Measurements from ENCODE around the gene U2AF1L4. TPM values are rescaled to one million over a fixed set of nuclear protein-coding genes. Genes with fewer than 3 reads are reported as not detected.

The U2AF1L4 gene
- total RNA-seq, 2 donors from 2014 or later = 26.2 to 83.4 TPM

GRCh38 chr19:35780717-35781116 is 35.5 kb upstream of the U2AF1L4 start:
- DNase-seq = no peak
- 86 to 90% methylated on average over 3 to 15 of the region's 20 CpGs for WGBS, 2 donors
- no peak for TF ChIP-seq CTCF (IDR thresholded peaks at IDR 0.05)
- TF ChIP-seq POLR2A (IDR thresholded peaks at IDR 0.05) = no peak
- intact Hi-C loops (cut with DNase I) = no loop called here
- Histone ChIP-seq H3K9me3 (no peaks in the 10 kb centered on the region), H3K4me1 (peaks cover 6% of the 10 kb centered on the region), H3K4me3 (no peak overlapping the region), H3K36me3 (replicated peaks in 1 of 2; ENCODE audit: insufficient read depth in 1 of 2, low read depth in 2 of 2) (no peaks in the 10 kb centered on the region), H3K27ac (no peak overlapping the region), H3K27me3 (no peaks in the 10 kb centered on the region)
- no peak for ATAC-seq

- 92 to 93% methylated on average over 14 to 16 of the region's 16 CpGs for WGBS, 2 donors
- no peaks in the 10 kb centered on the region for H3K9me3 ChIP-seq
- no peak overlapping the region for H3K4me3 ChIP-seq
- H3K27ac ChIP-seq = no peak overlapping the region
- no peak for TF ChIP-seq CTCF (IDR thresholded peaks at IDR 0.05)
- no peak for TF ChIP-seq POLR2A (IDR thresholded peaks at IDR 0.05)
- intact Hi-C loops (cut with DNase I) = no loop called here
- peaks cover 7% of the 10 kb centered on the region for H3K4me1 ChIP-seq
- DNase-seq (no peak), ATAC-seq (no peak)
- H3K27me3 ChIP-seq = no peaks in the 10 kb centered on the region
- H3K36me3 ChIP-seq (replicated peaks in 1 of 2; ENCODE audit: insufficient read depth in 1 of 2, low read depth in 2 of 2) = no peaks in the 10 kb centered on the region
These were observed 34.8 kb upstream of the U2AF1L4 start for GRCh38 chr19:35780058-35780457.

DNA sequence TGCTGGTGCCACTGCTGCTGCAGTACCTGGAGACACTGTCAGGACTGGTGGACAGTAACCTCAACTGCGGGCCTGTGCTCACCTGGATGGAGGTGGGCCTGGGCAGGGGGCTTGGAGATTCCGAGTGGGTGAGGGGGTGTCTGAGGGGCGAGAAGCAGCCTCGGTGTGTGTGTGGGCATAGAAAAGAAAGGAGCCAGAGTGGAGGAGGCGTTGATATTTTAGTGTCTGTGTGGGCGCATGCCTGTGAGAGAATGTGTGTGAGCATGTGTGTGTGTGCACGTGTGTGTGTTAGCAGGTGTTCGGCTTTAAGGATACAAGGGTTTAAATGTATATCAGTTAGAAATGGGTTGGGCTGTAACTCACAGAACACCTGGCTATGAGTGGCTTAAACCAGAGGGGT is 33.8 kb upstream of the U2AF1L4 start:
- no peak for DNase-seq
- H3K27me3 ChIP-seq = no peaks in the 10 kb centered on the region
- no peaks in the 10 kb centered on the region for H3K36me3 ChIP-seq (replicated peaks in 1 of 2; ENCODE audit: insufficient read depth in 1 of 2, low read depth in 2 of 2)
- H3K4me1 ChIP-seq = peaks cover 14% of the 10 kb centered on the region
- ATAC-seq = no peak
- 87 to 90% methylated on average over 8 of the region's 8 CpGs for WGBS, 2 donors
- H3K4me3 ChIP-seq = no peak overlapping the region
- no peak for TF ChIP-seq POLR2A (IDR thresholded peaks at IDR 0.05)
- TF ChIP-seq CTCF (IDR thresholded peaks at IDR 0.05) = no peak
- intact Hi-C loops (cut with DNase I) = no loop called here
- H3K9me3 ChIP-seq = no peaks in the 10 kb centered on the region
- H3K27ac ChIP-seq = no peak overlapping the region

DNA sequence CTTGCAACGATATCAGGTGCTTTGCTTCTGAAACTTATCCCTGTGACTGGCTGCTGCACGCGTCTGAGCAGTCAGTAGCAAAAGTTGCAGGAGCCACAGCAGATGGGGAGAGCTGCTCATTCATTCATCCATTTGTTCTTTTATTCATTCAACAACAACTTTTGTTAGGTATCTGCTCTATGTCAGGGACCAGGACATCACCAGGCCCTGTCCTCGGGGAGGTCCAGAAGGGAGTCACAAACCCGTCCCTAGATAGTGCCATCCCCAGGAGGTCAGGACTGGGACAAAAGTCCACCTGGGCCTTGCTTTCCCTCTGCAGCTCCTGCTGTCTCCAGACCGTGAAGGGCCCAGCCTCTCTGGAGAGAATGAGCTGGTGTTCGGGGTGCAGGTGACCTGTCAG is 32.7 kb upstream of the U2AF1L4 start:
- Histone ChIP-seq H3K4me1 (peaks cover 14% of the 10 kb centered on the region), H3K4me3 (no peak overlapping the region), H3K9me3 (no peaks in the 10 kb centered on the region), H3K27me3 (no peaks in the 10 kb centered on the region), H3K36me3 (replicated peaks in 1 of 2; ENCODE audit: insufficient read depth in 1 of 2, low read depth in 2 of 2) (no peaks in the 10 kb centered on the region), H3K27ac (no peak overlapping the region)
- 68 to 89% methylated on average over 5 of the region's 7 CpGs for WGBS, 2 donors
- TF ChIP-seq CTCF (IDR thresholded peaks at IDR 0.05) (no peak), POLR2A (IDR thresholded peaks at IDR 0.05) (no peak)
- DNase-seq (no peak), ATAC-seq (no peak)
- intact Hi-C loops (cut with DNase I) = no loop called here

- no peaks in the 10 kb centered on the region for H3K27me3 ChIP-seq
- DNase-seq = no peak
- H3K4me3 ChIP-seq = no peak overlapping the region
- H3K36me3 ChIP-seq (replicated peaks in 1 of 2; ENCODE audit: insufficient read depth in 1 of 2, low read depth in 2 of 2) = no peaks in the 10 kb centered on the region
- no peak overlapping the region for H3K27ac ChIP-seq
- no peak for TF ChIP-seq CTCF (IDR thresholded peaks at IDR 0.05)
- TF ChIP-seq POLR2A (IDR thresholded peaks at IDR 0.05) = no peak
- intact Hi-C loops (cut with DNase I) = no loop called here
- peaks cover 14% of the 10 kb centered on the region for H3K4me1 ChIP-seq
- ATAC-seq = no peak
- WGBS, 2 donors = 77 to 80% methylated on average over 17 to 19 of the region's 19 CpGs
- H3K9me3 ChIP-seq = no peaks in the 10 kb centered on the region
These were observed 32.0 kb upstream of the U2AF1L4 start for GRCh38 chr19:35777086-35777841.

Data from body of pancreas (tissue), 4 donors.